ENCODE results near the gene BFSP2.

GRCh38 chr3:133474817-133475216, 75.0 kb downstream of the BFSP2 start:
- TF ChIP-seq CTCF (IDR thresholded peaks at IDR 0.05), result no peak
- TF ChIP-seq POLR2AphosphoS5 (IDR thresholded peaks at IDR 0.05), result no peak
- TF ChIP-seq POLR2A (IDR thresholded peaks at IDR 0.05), result no peak
